OCI-M2 (cell line): Measurements from ENCODE around the gene OR52B6.
"Not testable (repeated sequence)": the region's sequence is repeated elsewhere in the genome, so short reads cannot be mapped to it uniquely, and the experiment has no call there.

Source experiments
- DNase-seq: peaks from one replicate; lab custom pipeline; 2025; ENCODE audit not compliant: unreplicated experiment; lab: John Stamatoyannopoulos, UW

Gene OR52B6

GRCh38 chr11:5580577-5580976 is at the start of gene OR52B6:
Gene OR52B6 (plus strand): TSS chr11:5580877. CDS start chr11:5580877, 0 bp downstream.
- no peak for DNase-seq

- no peak for DNase-seq
Measured at GRCh38 chr11:5531053-5531831, 49.4 kb upstream of the OR52B6 start.

- no peak for DNase-seq
Measured at GRCh38 chr11:5534046-5534445, 46.6 kb upstream of the OR52B6 start.

DNA sequence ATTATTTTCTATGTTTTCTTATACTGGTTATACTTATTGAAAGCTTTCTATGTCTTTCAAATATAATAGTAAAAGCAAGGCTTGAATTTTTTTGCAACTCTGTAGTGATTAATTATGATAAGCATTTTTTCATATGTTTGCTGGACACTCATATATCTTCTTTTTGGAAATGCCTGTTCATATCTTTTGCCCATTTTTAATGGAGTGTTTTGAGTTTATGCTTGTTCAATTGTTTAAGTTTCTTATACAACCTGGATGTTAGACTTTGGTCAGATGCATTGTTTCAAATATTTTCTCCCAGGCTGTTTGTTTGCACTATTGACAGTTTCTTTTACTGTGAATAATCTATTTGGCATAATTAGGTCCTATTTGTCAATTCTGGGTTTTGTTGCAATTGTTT is 44.2 kb upstream of the OR52B6 start:
- no peak for DNase-seq

DNA sequence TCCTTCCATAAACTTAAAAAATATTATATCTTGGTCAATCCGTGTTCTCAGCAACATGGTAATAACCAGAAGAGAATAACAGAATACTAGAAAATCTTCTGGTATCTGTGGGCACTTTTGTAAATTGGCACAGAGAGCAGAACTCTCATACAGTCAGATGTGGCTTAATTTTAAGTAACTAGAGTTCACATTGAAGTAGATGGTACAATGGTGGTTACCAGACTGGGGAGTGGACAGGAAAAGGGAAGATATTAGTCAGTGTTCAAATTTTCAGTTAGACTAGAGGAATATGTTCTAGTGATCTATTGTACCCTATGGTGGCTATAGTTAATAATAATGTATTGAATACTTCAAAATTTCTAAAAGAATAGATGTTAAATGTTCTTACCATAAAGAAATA is 39.2 kb upstream of the OR52B6 start:
- DNase-seq: no peak

GRCh38 chr11:5546457-5546856 is 34.2 kb upstream of the OR52B6 start:
- DNase-seq: no peak

DNA sequence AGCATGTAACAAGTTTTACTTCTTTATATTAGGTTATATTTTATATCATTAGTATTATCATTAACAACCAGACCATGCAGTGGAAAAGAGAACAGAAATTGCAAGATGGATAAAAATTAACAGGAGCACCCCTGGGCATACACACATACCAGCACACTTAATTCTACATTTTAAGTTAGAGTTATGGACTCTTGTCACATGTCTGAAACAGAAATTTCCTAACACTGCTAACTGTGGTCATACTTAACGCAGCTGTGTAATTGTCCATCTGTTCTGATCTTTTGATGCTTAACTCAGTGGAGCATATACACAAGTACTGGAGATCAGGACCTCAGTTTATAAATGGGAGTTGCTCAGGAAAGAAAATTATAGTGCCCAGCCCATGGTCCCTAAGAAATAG is 32.7 kb upstream of the OR52B6 start:
- DNase-seq: no peak

DNA sequence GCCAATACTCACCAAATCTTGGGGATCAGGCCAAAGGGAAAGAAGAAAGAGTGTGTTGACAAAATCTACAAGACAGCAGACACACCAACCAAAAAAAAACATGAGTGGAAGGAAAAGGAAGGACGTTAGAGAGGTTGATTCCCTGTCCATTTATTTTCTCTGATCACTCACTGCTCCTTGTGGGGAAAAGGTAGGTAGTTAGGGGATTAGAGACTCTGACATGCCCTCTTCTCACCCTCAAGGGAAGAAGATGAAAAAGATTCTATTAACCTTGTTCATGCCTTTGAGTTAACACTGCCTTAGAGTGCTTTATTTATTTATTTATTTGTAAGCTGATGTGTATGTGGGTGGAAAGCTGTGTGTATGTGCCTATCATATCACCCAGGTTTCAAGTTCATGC is 32.2 kb upstream of the OR52B6 start, which contains the start of gene OR52H1:
OR52H1 (minus strand) TSS at position 101 of the 400 bp plus-strand sequence. CDS start 3,035 bp downstream, outside the sequence.
- DNase-seq: no peak

DNA sequence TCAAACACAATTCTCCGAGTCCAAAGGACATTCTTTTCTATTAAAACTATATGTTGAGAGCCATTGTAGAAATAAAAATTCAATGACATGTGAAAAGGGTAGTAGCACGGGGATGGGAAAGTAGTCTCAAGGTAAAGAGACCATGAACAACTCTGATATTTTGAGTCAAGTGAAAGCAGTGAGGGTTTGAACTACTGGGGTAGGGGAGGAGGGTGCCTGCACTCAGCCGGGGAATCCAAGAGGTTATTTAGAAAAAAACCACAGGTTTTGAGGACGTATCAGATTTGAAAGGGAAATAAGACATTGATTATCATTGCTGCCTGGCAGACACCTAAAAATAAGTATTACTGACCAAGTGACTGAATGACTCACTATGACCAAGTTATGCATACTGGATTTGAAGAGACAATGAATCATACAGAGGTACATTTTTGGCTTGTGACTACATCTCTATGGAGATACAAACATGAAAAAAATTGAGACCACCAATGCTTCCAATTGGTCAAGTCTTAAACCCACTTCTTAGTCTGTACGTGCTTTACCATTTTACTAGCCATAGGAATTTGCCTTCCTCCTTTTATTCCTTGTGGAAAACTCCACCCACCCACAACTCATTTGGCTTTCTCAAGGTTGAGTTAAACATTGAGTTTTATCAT is 30.1 kb upstream of the OR52B6 start:
- no peak for DNase-seq

DNA sequence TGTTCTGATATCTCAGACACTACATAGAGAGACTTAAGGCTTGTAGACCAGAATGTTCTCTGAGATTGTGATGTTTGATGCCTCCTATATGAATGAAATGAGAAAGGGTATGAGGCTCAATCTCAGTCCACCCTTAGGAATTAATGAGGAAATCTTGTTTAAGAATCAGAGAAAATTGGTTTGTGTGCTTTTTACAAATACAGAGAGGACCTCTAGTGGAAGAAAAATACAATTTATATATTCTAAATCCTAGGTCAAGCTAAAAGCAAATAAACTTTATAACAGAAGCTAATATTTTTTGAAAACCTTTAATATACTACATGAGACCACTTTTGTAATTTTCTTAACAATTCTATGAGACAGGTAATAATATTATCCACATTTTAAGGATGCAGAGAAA is 27.3 kb upstream of the OR52B6 start:
- DNase-seq: no peak

GRCh38 chr11:5556596-5557188 is 24.0 kb upstream of the OR52B6 start:
- DNase-seq: no peak

GRCh38 chr11:5557751-5558150 is 22.9 kb upstream of the OR52B6 start:
- no peak for DNase-seq

DNA sequence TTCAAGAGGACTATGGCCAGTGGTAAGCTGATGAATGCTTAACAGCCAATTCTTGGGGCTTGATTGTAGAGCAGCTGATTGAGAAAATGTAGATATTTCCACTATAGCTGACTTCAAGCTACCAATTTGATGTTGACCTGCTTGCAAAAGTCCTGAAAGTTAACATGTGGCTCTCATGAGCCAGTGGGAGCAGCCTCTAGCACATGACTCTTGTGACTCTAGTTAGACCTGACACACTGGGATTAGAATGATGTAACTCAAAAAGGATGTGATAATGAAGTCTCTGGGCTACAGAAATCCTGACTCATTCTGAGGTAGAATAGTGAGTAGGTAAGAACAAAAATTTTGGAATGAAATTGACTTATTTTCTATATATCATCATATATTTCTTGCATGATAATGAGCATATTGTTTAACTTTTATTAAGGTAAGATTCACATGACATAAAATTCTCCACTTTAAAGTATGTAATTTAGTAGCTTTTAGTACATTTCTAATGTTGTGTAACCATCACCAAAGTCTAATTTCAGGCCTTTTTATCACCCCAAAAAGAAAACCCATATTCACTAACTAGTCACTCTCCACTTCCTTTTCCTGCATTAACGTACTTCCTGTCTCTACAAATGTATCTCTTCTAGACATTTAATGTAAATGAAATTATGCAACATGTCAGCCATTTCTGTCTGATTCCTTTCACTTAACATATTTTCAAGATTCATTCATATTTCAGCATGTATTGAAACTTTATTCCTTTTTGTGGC is 16.2 kb upstream of the OR52B6 start:
- DNase-seq: no peak

DNA sequence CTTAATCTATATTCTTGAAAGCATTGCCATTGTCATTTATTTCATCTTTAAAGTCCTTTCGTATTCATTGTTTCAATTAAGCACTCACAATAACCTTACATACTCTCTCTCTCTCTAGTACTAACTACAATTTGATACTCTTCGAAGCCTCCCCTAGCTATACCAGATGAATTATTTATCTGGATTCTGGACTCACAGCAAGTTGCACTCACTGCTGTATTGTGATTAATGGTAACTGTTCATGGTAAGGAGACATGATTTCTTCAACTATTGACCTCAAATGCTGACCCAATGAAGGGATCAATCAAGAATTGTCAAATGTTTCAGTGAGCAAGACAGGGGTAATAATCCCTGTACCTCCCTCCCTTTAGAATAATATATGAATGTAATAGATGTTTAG is 6.0 kb upstream of the OR52B6 start:
- no peak for DNase-seq

GRCh38 chr11:5575152-5575551 is 5.5 kb upstream of the OR52B6 start:
- no peak for DNase-seq

DNA sequence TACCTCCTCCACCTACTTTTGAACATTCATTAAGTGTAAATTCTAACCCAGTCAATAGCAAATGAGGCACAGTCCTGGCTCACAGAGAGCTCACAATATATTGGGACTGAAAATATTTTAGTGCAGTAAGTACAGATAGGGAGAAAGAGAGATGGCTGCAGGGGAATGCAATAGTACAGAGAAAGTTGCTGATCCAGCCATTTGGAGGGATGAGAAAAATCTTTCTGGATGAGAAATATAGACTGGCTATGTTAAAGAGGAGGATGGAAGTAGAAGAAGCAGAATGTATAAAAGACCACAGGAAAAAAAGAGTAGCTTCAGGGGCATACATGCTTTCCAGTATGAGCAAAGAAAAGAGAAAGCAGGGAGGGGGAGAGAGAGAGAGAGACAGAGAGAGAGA is 3.6 kb upstream of the OR52B6 start:
- DNase-seq: no peak

DNA sequence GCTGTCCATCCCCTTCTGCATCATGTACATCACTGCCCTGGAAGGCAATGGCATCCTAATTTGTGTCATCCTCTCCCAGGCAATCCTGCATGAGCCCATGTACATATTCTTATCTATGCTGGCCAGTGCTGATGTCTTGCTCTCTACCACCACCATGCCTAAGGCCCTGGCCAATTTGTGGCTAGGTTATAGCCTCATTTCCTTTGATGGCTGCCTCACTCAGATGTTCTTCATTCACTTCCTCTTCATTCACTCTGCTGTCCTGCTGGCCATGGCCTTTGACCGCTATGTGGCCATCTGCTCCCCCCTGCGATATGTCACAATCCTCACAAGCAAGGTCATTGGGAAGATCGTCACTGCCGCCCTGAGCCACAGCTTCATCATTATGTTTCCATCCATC is 337 bp downstream of the OR52B6 start:
- no peak for DNase-seq

DNA sequence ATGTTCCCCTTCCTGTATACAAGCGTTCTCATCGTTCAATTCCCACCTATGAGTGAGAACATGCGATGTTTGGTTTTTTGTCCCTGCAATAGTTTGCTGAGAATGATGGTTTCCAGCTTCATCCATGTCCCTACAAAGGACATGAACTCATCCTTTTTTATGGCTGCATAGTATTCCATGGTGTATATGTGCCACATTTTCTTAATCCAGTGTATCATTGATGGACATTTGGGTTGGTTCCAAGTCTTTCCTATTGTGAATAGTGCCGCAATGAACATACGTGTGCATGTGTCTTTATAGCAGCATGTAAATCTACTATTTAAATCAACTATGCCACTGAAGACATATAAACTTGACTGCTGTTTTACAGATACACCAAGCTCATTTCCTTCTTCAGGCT is 3.8 kb downstream of the OR52B6 start:
- not testable (repeated sequence) for DNase-seq

DNA sequence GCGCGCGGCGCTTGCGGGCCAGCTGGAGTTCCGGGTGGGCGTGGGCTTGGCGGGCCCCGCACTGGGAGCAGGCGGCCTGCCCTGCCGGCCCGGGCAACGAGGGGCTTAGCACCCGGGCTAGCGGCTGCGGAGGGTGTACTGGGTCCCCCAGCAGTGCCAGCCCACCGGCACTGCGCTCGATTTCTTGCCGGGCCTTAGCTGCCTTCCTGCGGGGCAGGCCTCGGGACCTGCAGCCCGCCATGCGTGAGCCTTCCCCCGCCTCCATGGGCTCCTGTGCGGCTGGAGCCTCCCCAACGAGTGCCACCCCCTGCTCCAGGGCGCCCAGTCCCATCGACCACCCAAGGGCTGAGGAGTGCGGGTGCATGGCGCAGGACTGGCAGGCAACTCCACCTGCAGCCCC is 9.2 kb downstream of the OR52B6 start:
- not testable (repeated sequence) for DNase-seq

GRCh38 chr11:5591613-5592012 is 10.9 kb downstream of the OR52B6 start:
- DNase-seq: no peak

DNA sequence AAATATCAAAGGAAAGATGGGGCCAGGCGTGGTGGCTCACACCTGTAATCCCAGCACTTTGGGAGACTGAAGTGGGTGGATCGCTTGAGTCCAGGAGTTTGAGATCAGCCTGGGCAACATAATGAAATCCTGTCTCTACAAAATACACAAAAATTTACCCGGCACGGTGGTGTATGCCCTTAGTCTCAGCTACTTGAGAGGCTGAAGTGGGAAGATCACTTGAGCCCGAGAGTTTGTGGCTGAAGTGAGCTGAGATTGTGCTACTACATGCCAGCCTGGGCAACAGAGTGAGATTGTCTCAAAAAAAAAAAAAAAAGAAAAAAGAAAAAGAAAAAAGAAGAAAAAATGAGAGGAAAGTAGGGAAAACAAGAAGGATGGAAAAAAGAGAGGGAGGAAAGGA is 11.9 kb downstream of the OR52B6 start:
- DNase-seq: no peak
